K562 (cell line): ENCODE data around the gene RNF40. TPM values are rescaled to one million over a fixed set of nuclear protein-coding genes. Genes with fewer than 3 reads are reported as not detected.
A peak's percentile ranks its signal among the peaks of the same experiment; 100 is the strongest.

Experiments
- ARNT ChIP-seq, 2 experiments: fragments of 450-650 bp; IDR thresholded peaks; 2 replicates each; pipeline ENCODE4 v1.6.1; 2016; ENCODE audit warnings: mild to moderate bottlenecking in 1 of 2
- DMBX1 ChIP-seq: fragments of 250-450 bp; sonication (Bioruptor Pico); IDR thresholded peaks from 2 replicates; pipeline ENCODE4 v1.8.0; 2022; ENCODE audit warnings: inconsistent platforms, mild to moderate bottlenecking, moderate library complexity, borderline replicate concordance
- KAT8 ChIP-seq: fragments of 450-650 bp; IDR thresholded peaks from 2 replicates; pipeline ENCODE4 v1.6.1; 2016; ENCODE audit warnings: low read depth, mild to moderate bottlenecking
- MIER1 ChIP-seq: fragments of 450-650 bp; IDR thresholded peaks from 2 replicates; pipeline ENCODE4 v1.6.1; 2016; ENCODE audit warnings: antibody characterized with exemption, mild to moderate bottlenecking, low read depth
- PTRF ChIP-seq: fragments of 450-650 bp; IDR thresholded peaks from 2 replicates; pipeline ENCODE4 v1.6.1; 2016; ENCODE audit warnings: mild to moderate bottlenecking, missing genetic modification characterization, missing compliant biosample characterization
- RAD21 ChIP-seq, 2 experiments: fragments of 250-450 bp in 1 of 2; fragments of 450-650 bp in 1 of 2; sonication (Bioruptor Pico) in 1 of 2; formaldehyde crosslinking in 1 of 2; IDR thresholded peaks in 1 of 2; conservative IDR thresholded peaks in 1 of 2; 2 replicates each; pipeline versions ENCODE4 v1.4.0 to v1.8.0; 2020 to 2022; ENCODE audit warnings: mild to moderate bottlenecking in 2 of 2, moderate library complexity in 1 of 2
- REST ChIP-seq, 2 experiments: fragments of 450-650 bp; formaldehyde crosslinking in 1 of 2; IDR thresholded peaks; 2 replicates each; pipeline versions ENCODE4 v1.4.0 to v1.6.1; 2014 to 2020; ENCODE audit warnings: mild to moderate bottlenecking in 2 of 2, borderline replicate concordance in 1 of 2, low read depth in 1 of 2
- ZFP36 ChIP-seq: fragments of 150-350 bp; IDR thresholded peaks from 2 replicates; pipeline ENCODE4 v1.6.1; 2018; ENCODE audit warnings: low read length, low read depth; ENCODE audit not compliant: partially characterized antibody
- ZNF253 ChIP-seq: fragments of 250-450 bp; sonication (Bioruptor Pico); conservative IDR thresholded peaks from 2 replicates; pipeline ENCODE4 v1.6.1; 2021; ENCODE audit warnings: mild to moderate bottlenecking
- polyA plus RNA-seq, 8 experiments: library from polyadenylated mRNA; depleted of rRNA in 4 of 8; stranded (reverse) in 5 of 8; unstranded in 3 of 8; fragments of >200 nt; fragmentation: Nextera tagmentation in 2 of 8; fragmentation: Illumina TruSeq in 1 of 8; extraction: Ambion mirVana in 2 of 8; extraction: Trizol in 1 of 8; gene quantifications; 2 replicates each; pipeline versions ENCODE4 v1.2.1 to v1.2.3, GENCODE V29; 2011 to 2014; ENCODE audit warnings: inconsistent platforms in 1 of 8, missing spikeins in 1 of 8
- total RNA-seq, 7 experiments: library from RNA; depleted of rRNA in 6 of 7; stranded (reverse); fragments of >200 nt in 6 of 7; fragmentation: Illumina TruSeq in 2 of 7; extraction: Trizol in 2 of 7; gene quantifications; 2 replicates each; pipeline versions ENCODE4 v1.2.1 to v1.2.3, GENCODE V29; 2011 to 2021; ENCODE audit warnings: low replicate concordance in 1 of 7

The RNF40 gene
- total and polyA plus RNA-seq, 9 of the 15 experiments (the other 6 are each of a cell fraction or from before 2014, with no cell fraction given): 6.2 to 129 (median 81.5) TPM

GRCh38 chr16:30797670-30798309 lies 35.7 kb downstream of the RNF40 start (continued):
- TF ChIP-seq REST (IDR thresholded peaks at IDR 0.05; ENCODE audit: borderline replicate concordance): no peak
- no peak for TF ChIP-seq REST (CRISPR knock-in tag; IDR thresholded peaks at IDR 0.05; ENCODE audit: low read depth)
- no peak for TF ChIP-seq KAT8
- TF ChIP-seq ZFP36: peak; percentile 22
- TF ChIP-seq ZNF253 (CRISPR knock-in tag): no peak
- TF ChIP-seq ARNT (IDR thresholded peaks at IDR 0.05): no peak
- TF ChIP-seq PTRF (tag): no peak
- TF ChIP-seq RAD21 (CRISPR knock-in tag; conservative IDR thresholded peaks at IDR 0.05 in 1 of 2, IDR thresholded peaks at IDR 0.05 in 1 of 2): peak in 1 of 2 experiments; percentile 39; a peak in 2 of 4 replicates
- TF ChIP-seq MIER1: 0 out of 2 replicates have a peak, but pooled peaks have one; percentile 18
- TF ChIP-seq DMBX1: no peak
